Measurements from ENCODE around the gene PDIA6.

DNA sequence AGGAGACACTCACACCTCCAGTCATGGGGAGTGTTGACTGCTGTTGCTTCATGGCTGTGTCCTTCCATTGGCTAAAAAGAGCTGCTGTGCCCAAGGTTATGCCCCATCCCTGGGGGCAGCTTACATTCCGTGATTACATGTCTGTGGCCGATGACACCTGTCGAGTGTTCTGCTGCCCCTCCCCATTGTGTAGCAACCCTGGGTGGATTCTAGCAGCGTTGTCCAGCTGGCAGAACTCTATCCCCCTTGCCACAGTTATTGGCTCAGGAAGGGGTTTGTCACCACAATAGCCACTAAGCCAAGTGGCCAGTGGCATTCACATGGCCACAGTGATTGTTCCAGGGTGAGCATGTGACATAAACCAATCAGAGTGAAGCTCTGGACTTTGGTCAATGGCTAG, 11.6 kb upstream of the PDIA6 start:
- TF ChIP-seq, protein P1, sequence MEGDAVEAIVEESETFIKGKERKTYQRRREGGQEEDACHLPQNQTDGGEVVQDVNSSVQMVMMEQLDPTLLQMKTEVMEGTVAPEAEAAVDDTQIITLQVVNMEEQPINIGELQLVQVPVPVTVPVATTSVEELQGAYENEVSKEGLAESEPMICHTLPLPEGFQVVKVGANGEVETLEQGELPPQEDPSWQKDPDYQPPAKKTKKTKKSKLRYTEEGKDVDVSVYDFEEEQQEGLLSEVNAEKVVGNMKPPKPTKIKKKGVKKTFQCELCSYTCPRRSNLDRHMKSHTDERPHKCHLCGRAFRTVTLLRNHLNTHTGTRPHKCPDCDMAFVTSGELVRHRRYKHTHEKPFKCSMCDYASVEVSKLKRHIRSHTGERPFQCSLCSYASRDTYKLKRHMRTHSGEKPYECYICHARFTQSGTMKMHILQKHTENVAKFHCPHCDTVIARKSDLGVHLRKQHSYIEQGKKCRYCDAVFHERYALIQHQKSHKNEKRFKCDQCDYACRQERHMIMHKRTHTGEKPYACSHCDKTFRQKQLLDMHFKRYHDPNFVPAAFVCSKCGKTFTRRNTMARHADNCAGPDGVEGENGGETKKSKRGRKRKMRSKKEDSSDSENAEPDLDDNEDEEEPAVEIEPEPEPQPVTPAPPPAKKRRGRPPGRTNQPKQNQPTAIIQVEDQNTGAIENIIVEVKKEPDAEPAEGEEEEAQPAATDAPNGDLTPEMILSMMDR (IDR thresholded peaks at IDR 0.05; ENCODE audit: low read length), result no peak
- no peak for TF ChIP-seq EZH2 (IDR thresholded peaks at IDR 0.05; ENCODE audit: borderline replicate concordance, low read length)
